NCI-H1930 (cell line): ENCODE data around the gene SHF.

Experiments used
- DNase-seq, 2 experiments: peaks; one replicate each; lab custom pipeline; 2025; lab: John Stamatoyannopoulos, UW

Gene SHF

GRCh38 chr15:45199136-45199810 lies 11.5 kb upstream of the SHF start:
- peak; percentile 23 to 27 for DNase-seq

GRCh38 chr15:45198337-45199135 lies 10.8 kb upstream of the SHF start:
- DNase-seq = peak; percentile 91 to 94

GRCh38 chr15:45197512-45197911 lies 9.7 kb upstream of the SHF start:
- DNase-seq = no peak

- no peak for DNase-seq
Observed at GRCh38 chr15:45187578-45187893, 230 bp downstream of the SHF start.

- DNase-seq = no peak
Observed at GRCh38 chr15:45186771-45187577, 792 bp downstream of the SHF start.

- DNase-seq = no peak
Observed at GRCh38 chr15:45185903-45186770, 1.6 kb downstream of the SHF start.

GRCh38 chr15:45185069-45185779 lies 2.5 kb downstream of the SHF start:
- DNase-seq = no peak

GRCh38 chr15:45184562-45185041 lies 3.2 kb downstream of the SHF start:
- no peak for DNase-seq

GRCh38 chr15:45183511-45183910 lies 4.3 kb downstream of the SHF start:
- no peak for DNase-seq

- DNase-seq = no peak
Observed at GRCh38 chr15:45182996-45183395, 4.8 kb downstream of the SHF start.

GRCh38 chr15:45181491-45182285 lies 6.1 kb downstream of the SHF start:
- no peak for DNase-seq

GRCh38 chr15:45180648-45181436 lies 6.9 kb downstream of the SHF start:
- no peak for DNase-seq

- no peak for DNase-seq
Observed at GRCh38 chr15:45180201-45180600, 7.6 kb downstream of the SHF start.

GRCh38 chr15:45179221-45179985 lies 8.4 kb downstream of the SHF start:
- no peak for DNase-seq

GRCh38 chr15:45177285-45177684 lies 10.5 kb downstream of the SHF start:
- DNase-seq = no peak

- no peak for DNase-seq
Observed at GRCh38 chr15:45174577-45174976, 13.2 kb downstream of the SHF start.

- DNase-seq = no peak
Observed at GRCh38 chr15:45174069-45174468, 13.7 kb downstream of the SHF start.

GRCh38 chr15:45171912-45172311 lies 15.9 kb downstream of the SHF start:
- DNase-seq = no peak
